Kidney tubule cell (primary cell): Measurements from ENCODE around the gene PDE2A.

Experiments
- DNase-seq: peaks from one replicate; pipeline ENCODE4 v3.0.0-alpha.2; 2018; ENCODE audit warnings: low spot score

The PDE2A gene

GRCh38 chr11:72704028-72704782 is 30.0 kb upstream of the PDE2A start:
- DNase-seq: no peak

- DNase-seq: no peak
Measured at GRCh38 chr11:72703267-72704008, 29.2 kb upstream of the PDE2A start.

- DNase-seq: no peak
Measured at GRCh38 chr11:72702577-72703241, 28.5 kb upstream of the PDE2A start.

- no peak for DNase-seq
Measured at GRCh38 chr11:72702096-72702495, 27.9 kb upstream of the PDE2A start.

GRCh38 chr11:72701466-72701865 is 27.2 kb upstream of the PDE2A start:
- no peak for DNase-seq

GRCh38 chr11:72700146-72700545 is 25.9 kb upstream of the PDE2A start:
- DNase-seq: peak; percentile 39

- no peak for DNase-seq
Measured at GRCh38 chr11:72697814-72698213, 23.6 kb upstream of the PDE2A start.

GRCh38 chr11:72696866-72697700 is 22.9 kb upstream of the PDE2A start:
- no peak for DNase-seq

GRCh38 chr11:72695354-72695753 is 21.1 kb upstream of the PDE2A start:
- no peak for DNase-seq

- DNase-seq: no peak
Measured at GRCh38 chr11:72693271-72693968, 19.2 kb upstream of the PDE2A start.

- no peak for DNase-seq
Measured at GRCh38 chr11:72692498-72693237, 18.4 kb upstream of the PDE2A start.

GRCh38 chr11:72690166-72690565 is 15.9 kb upstream of the PDE2A start:
- no peak for DNase-seq

- DNase-seq: no peak
Measured at GRCh38 chr11:72688929-72689328, 14.7 kb upstream of the PDE2A start.

- DNase-seq: no peak
Measured at GRCh38 chr11:72688486-72688885, 14.3 kb upstream of the PDE2A start.

- no peak for DNase-seq
Measured at GRCh38 chr11:72687326-72687725, 13.1 kb upstream of the PDE2A start.

- DNase-seq: no peak
Measured at GRCh38 chr11:72686639-72687220, 12.5 kb upstream of the PDE2A start.

- DNase-seq: no peak
Measured at GRCh38 chr11:72685560-72686480, 11.6 kb upstream of the PDE2A start.

- DNase-seq: peak; percentile 76
Measured at GRCh38 chr11:72684236-72684912, 10.2 kb upstream of the PDE2A start.

- DNase-seq: peak; percentile 45
Measured at GRCh38 chr11:72683782-72684200, 9.6 kb upstream of the PDE2A start.
